HG03439 (cell line): Measurements from ENCODE around the gene VAV1.
"Not testable (repeated sequence)": the region's sequence is repeated elsewhere in the genome, so short reads cannot be mapped to it uniquely, and the experiment has no call there.

Experiments
- ATAC-seq: cut with Tn5 transposase; IDR thresholded peaks from one replicate; pipeline ENCODE4 v1.9.1; 2021; ENCODE audit warnings: mild to moderate bottlenecking, moderate library complexity; ENCODE audit not compliant: unreplicated experiment

Gene VAV1

GRCh38 chr19:6812612-6813011 is 40.1 kb downstream of the VAV1 start:
- no peak for ATAC-seq

GRCh38 chr19:6813659-6814058 is 41.2 kb downstream of the VAV1 start:
- no peak for ATAC-seq

GRCh38 chr19:6817179-6817578 is 44.7 kb downstream of the VAV1 start:
- ATAC-seq: no peak

- ATAC-seq: no peak
These were observed 45.7 kb downstream of the VAV1 start for GRCh38 chr19:6818246-6818645.

GRCh38 chr19:6819323-6819722 is 46.8 kb downstream of the VAV1 start:
- ATAC-seq: no peak

- ATAC-seq: no peak
These were observed 47.7 kb downstream of the VAV1 start for GRCh38 chr19:6820237-6820636.

GRCh38 chr19:6821639-6822310 is 49.3 kb downstream of the VAV1 start:
- no peak for ATAC-seq

- ATAC-seq: no peak
These were observed 49.8 kb downstream of the VAV1 start for GRCh38 chr19:6822311-6822670.

GRCh38 chr19:6825076-6825774 is 52.7 kb downstream of the VAV1 start:
- no peak for ATAC-seq

- ATAC-seq: no peak
These were observed 53.9 kb downstream of the VAV1 start for GRCh38 chr19:6826281-6826920.

GRCh38 chr19:6828306-6828697 is 55.8 kb downstream of the VAV1 start:
- ATAC-seq: no peak

GRCh38 chr19:6828698-6829633 is 56.5 kb downstream of the VAV1 start:
- ATAC-seq: no peak

GRCh38 chr19:6829829-6830228 is 57.3 kb downstream of the VAV1 start:
- ATAC-seq: not testable (repeated sequence)

- ATAC-seq: not testable (repeated sequence)
These were observed 58.6 kb downstream of the VAV1 start for GRCh38 chr19:6831084-6831483.

GRCh38 chr19:6832412-6832811 is 59.9 kb downstream of the VAV1 start:
- no peak for ATAC-seq

GRCh38 chr19:6833166-6833790 is 60.8 kb downstream of the VAV1 start:
- no peak for ATAC-seq

GRCh38 chr19:6834433-6834832 is 61.9 kb downstream of the VAV1 start:
- no peak for ATAC-seq

GRCh38 chr19:6835501-6835900 is 63.0 kb downstream of the VAV1 start:
- no peak for ATAC-seq

- no peak for ATAC-seq
These were observed 65.0 kb downstream of the VAV1 start for GRCh38 chr19:6837525-6837924.

- ATAC-seq: no peak
These were observed 65.7 kb downstream of the VAV1 start for GRCh38 chr19:6838062-6838655.
